HepG2 (cell line): Measurements from ENCODE around the gene SUN5. TPM values are rescaled to one million over a fixed set of nuclear protein-coding genes. Genes with fewer than 3 reads are reported as not detected.
A peak's percentile ranks its signal among the peaks of the same experiment; 100 is the strongest.

ENCODE experiments used
- ATAC-seq: fragments of 200-7000 bp; cut with Tn5 transposase; 3 replicates; pipeline ENCODE4 v1.9.1; 2020; ENCODE audit warnings: mild to moderate bottlenecking, moderate library complexity
- BruUV-seq: library from RNA; stranded (reverse); fragments of 400-500 nt; replicated peaks from 2 replicates; lab custom pipeline; 2021; lab: Mats Ljungman, UMichigan
- CTCF ChIA-PET: fragments of 300-600 bp; formaldehyde crosslinking; extraction: SDS; loops from one replicate; lab custom pipeline; 2021; ENCODE audit warnings: low total read pairs, inconsistent platforms, low intra/inter-chr PET ratio; lab: Yijun Ruan, JAX
- POLR2A ChIA-PET: fragments of 350-600 bp; sonication (Branson Sonifier 250); formaldehyde crosslinking; loops from one replicate; lab custom pipeline; 2020; ENCODE audit warnings: antibody characterized with exemption, inconsistent platforms; lab: Yijun Ruan, JAX
- DNase-seq: peaks from one replicate; pipeline ENCODE4 v3.0.0-alpha.2; 2015; ENCODE audit warnings: low spot score
- FAIRE-seq: peaks from 3 replicates; lab custom pipeline; 2011; peaks lifted over from hg19 to GRCh38; lab: Jason Lieb, UNC
- H2AFZ ChIP-seq: one replicate; pipeline ENCODE4 v1.6.1; 2011; ENCODE audit warnings: low read length, inconsistent platforms
- H3K27ac ChIP-seq: fragments of 300-600 bp; 3 replicates; pipeline ENCODE4 v1.8.0; 2011; ENCODE audit warnings: mixed run types, mild to moderate bottlenecking, mixed read lengths, low read length, inconsistent platforms; ENCODE audit not compliant: insufficient read depth; ENCODE audit errors: extremely low read length
- H3K27me3 ChIP-seq, 2 experiments: fragments of 200-600 bp in 1 of 2; 2 replicates in 1 of 2; 3 replicates in 1 of 2; pipeline versions ENCODE4 v1.6.0 to v1.8.0; 2011; ENCODE audit warnings: low read length in 2 of 2, mild to moderate bottlenecking in 2 of 2, moderate library complexity in 2 of 2, inconsistent platforms in 1 of 2; ENCODE audit not compliant: insufficient read depth in 2 of 2, control insufficient read depth in 1 of 2
- H3K36me3 ChIP-seq, 2 experiments: fragments of 200-600 bp in 1 of 2; replicated peaks in 1 of 2; 2 replicates in 1 of 2; 3 replicates in 1 of 2; pipeline versions ENCODE4 v1.5.1 to v1.8.0; 2011; ENCODE audit warnings: low read length in 2 of 2, inconsistent platforms in 1 of 2; ENCODE audit not compliant: insufficient read depth in 2 of 2, control insufficient read depth in 1 of 2
- H3K4me1 ChIP-seq: 2 replicates; pipeline ENCODE4 v1.5.1; 2012; ENCODE audit warnings: low read length, inconsistent platforms; ENCODE audit not compliant: insufficient read depth
- H3K4me2 ChIP-seq: 2 replicates; pipeline ENCODE4 v1.6.0; 2011; ENCODE audit warnings: low read depth, low read length, inconsistent platforms
- H3K4me3 ChIP-seq, 3 experiments: fragments of 200-600 bp in 1 of 3; sonication (generic), shearing (Covaris generic) in 1 of 3; replicated peaks in 1 of 3; 2 replicates each; pipeline ENCODE4 v1.5.1; 2011 to 2016; ENCODE audit warnings: low read length in 3 of 3, inconsistent platforms in 2 of 3, low read depth in 2 of 3, mild to moderate bottlenecking in 2 of 3, control low read depth in 1 of 3, mixed read lengths in 1 of 3; ENCODE audit not compliant: insufficient read depth in 1 of 3
- H3K79me2 ChIP-seq: one replicate; pipeline ENCODE4 v1.6.1; 2011; ENCODE audit warnings: low read length, inconsistent platforms; ENCODE audit not compliant: insufficient read depth
- H3K9ac ChIP-seq: 2 replicates; pipeline ENCODE4 v1.6.0; 2011; ENCODE audit warnings: mild to moderate bottlenecking, low read depth, low read length, inconsistent platforms; ENCODE audit not compliant: insufficient read depth
- H3K9me3 ChIP-seq: 2 replicates; pipeline ENCODE4 v1.5.1; 2012; ENCODE audit warnings: mild to moderate bottlenecking, low read length
- H4K20me1 ChIP-seq: 2 replicates; pipeline ENCODE4 v1.6.0; 2011; ENCODE audit warnings: inconsistent platforms, mild to moderate bottlenecking, low read length, moderate library complexity; ENCODE audit not compliant: insufficient read depth
- KLF15 ChIP-seq: sonication (generic); formaldehyde crosslinking; IDR thresholded peaks from 2 replicates; pipeline ENCODE4 v1.8.1; 2023; ENCODE audit warnings: borderline replicate concordance, mild to moderate bottlenecking, inconsistent platforms, missing genetic modification reagents, mixed read lengths
- MAFG ChIP-seq: sonication (generic); formaldehyde crosslinking; IDR thresholded peaks from 2 replicates; pipeline ENCODE4 v1.5.1; 2020; ENCODE audit warnings: mild to moderate bottlenecking, missing genetic modification reagents
- SPEN ChIP-seq: sonication (generic); formaldehyde crosslinking; IDR thresholded peaks from 2 replicates; pipeline ENCODE4 v1.5.1; 2020; ENCODE audit warnings: low read depth, mild to moderate bottlenecking, missing genetic modification reagents
- ZNF18 ChIP-seq: sonication (generic); formaldehyde crosslinking; IDR thresholded peaks from 2 replicates; pipeline ENCODE4 v1.8.0; 2022; ENCODE audit warnings: mild to moderate bottlenecking, missing genetic modification reagents; ENCODE audit not compliant: insufficient replicate concordance
- ZNF407 ChIP-seq: sonication (generic); formaldehyde crosslinking; IDR thresholded peaks from one replicate; pipeline ENCODE4 v1.5.1; 2020; ENCODE audit warnings: mild to moderate bottlenecking, missing genetic modification reagents; ENCODE audit errors: not compliant biosample characterization
- ZNF512 ChIP-seq: sonication (generic); formaldehyde crosslinking; IDR thresholded peaks from 2 replicates; pipeline ENCODE4 v1.4.0; 2020; ENCODE audit warnings: mild to moderate bottlenecking, missing genetic modification reagents
- WGBS: methylation state at CpG from one replicate; pipeline ENCODE4 v1.1.6; 2017; ENCODE audit warnings: low lambda C conversion rate; 5-methylcytosine and 5-hydroxymethylcytosine counted together
- in situ Hi-C: cut with HindIII; loops from 2 replicates; pipeline ENCODE4 v1.10.0; 2017; ENCODE audit warnings: low pct_unique_long_range_greater_than_20kb; ENCODE audit not compliant: extremely low pct_ligation_motif_present
- intact Hi-C: fragments of 100-400 bp; cut with micrococcal nuclease; formaldehyde crosslinking; loops from one replicate; pipeline ENCODE4 v1.10.0; 2022; ENCODE audit not compliant: unreplicated experiment
- polyA plus RNA-seq, 8 experiments: library from polyadenylated mRNA; depleted of rRNA in 3 of 8; stranded (reverse) in 7 of 8; unstranded in 1 of 8; fragments of >200 nt; fragmentation: Illumina TruSeq in 4 of 8; extraction: Trizol in 4 of 8; gene quantifications; 2 replicates each; pipeline versions ENCODE4 v1.2.1 to v1.2.3, GENCODE V29; 2011 to 2016; ENCODE audit warnings: low read depth in 4 of 8, missing spikeins in 1 of 8, mixed read lengths in 1 of 8; ENCODE audit not compliant: insufficient read depth in 1 of 8
- total RNA-seq, 5 experiments: library from RNA; depleted of rRNA; stranded (reverse); fragments of >200 nt; fragmentation: Illumina TruSeq; extraction: Trizol; gene quantifications; 2 replicates each; pipeline ENCODE4 v1.2.3, GENCODE V29; 2016; ENCODE audit warnings: low read depth in 1 of 5
- TF ChIP-seq, protein P1 (sequence below): sonication (generic); formaldehyde crosslinking; IDR thresholded peaks from 2 replicates; pipeline ENCODE4 v1.4.0; 2020; ENCODE audit warnings: mild to moderate bottlenecking, missing genetic modification reagents

Gene SUN5
- total and polyA plus RNA-seq, 2 of the 13 experiments (the other 11 are each of a cell fraction or from before 2014, with no cell fraction given), result not detected

DNA sequence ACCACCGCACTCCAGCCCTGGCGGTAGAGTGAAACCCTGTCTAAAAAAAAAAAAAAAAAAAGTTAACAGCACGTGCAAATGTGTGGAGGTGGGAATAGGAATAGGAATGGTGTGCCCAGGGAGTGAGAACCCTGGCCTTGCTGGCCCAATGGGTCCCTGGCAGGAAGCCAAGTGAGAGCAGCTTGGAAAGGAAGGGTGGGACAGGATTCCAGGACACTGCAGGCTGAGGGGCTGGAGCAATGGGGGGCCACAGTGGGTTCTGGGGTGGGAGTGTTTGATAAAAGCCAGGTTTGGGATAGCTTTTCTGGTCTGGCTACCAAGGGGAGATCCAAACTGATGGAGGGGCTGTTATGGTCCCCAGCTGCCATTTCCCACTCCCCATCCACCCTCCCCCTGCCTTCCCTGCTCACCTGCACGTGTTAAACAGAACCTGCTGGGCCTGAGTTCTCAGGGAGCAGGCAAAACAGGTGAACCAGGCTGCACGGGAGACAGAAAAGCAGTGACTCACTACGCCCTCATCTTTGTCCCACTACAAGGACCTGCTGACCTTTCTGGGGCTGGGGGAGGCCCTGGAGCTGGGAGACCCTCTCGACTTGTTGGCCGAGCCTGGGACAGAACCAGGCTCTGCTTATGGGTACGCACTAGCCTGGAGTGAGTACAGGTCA lies 3.3 kb downstream of the SUN5 start:
- peak overlapping the region; percentile 36; the same call in 1 of the 2 replicates for H3K4me2 ChIP-seq
- H3K4me1 ChIP-seq, result peaks cover 58% of the 10 kb centered on the region
- WGBS, result 22% methylated on average over 9 of the region's 9 CpGs
- H3K9me3 ChIP-seq, result peaks cover under 1% of the 10 kb centered on the region; the same call in 1 of the 2 replicates
- H3K9ac ChIP-seq, result no peak overlapping the region
- peaks cover 0 to 18% of the 10 kb centered on the region in 2 experiments; a peak in 1 of 5 replicates for H3K27me3 ChIP-seq
- intact Hi-C loops (loop anchor here (10.0 kb wide), 1 partner anchor 206 kb away; no protein-coding TSS in a partner anchor), in situ Hi-C loops (loop anchor here (5.0 kb wide), 1 partner anchor 99 kb away; no protein-coding TSS in a partner anchor)
- no peak overlapping the region for H3K27ac ChIP-seq
- DNase-seq (no peak), FAIRE-seq (no peak), ATAC-seq (no peak)
- no peaks in the 10 kb centered on the region for H3K79me2 ChIP-seq
- no peak overlapping the region for H2AFZ ChIP-seq
- no peaks in the 10 kb centered on the region for H3K36me3 ChIP-seq
- ChIA-PET CTCF (no interaction called here), POLR2A (no interaction called here)
- H3K4me3 ChIP-seq, result no peak overlapping the region
- H4K20me1 ChIP-seq, result no peaks in the 10 kb centered on the region
- no TSS peak for BruUV-seq
- TF ChIP-seq ZNF512 (CRISPR knock-in tag) (peak; percentile 85), ZNF18 (peak; percentile 74), MAFG (no peak), ZNF407 (CRISPR knock-in tag) (peak; percentile 45), KLF15 (CRISPR knock-in tag) (no peak), SPEN (CRISPR knock-in tag) (0 out of 2 replicates have a peak, but pooled peaks have one; percentile 24)
- TF ChIP-seq, protein P1, sequence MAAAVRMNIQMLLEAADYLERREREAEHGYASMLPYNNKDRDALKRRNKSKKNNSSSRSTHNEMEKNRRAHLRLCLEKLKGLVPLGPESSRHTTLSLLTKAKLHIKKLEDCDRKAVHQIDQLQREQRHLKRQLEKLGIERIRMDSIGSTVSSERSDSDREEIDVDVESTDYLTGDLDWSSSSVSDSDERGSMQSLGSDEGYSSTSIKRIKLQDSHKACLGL (CRISPR knock-in tag), result 0 out of 2 replicates have a peak, but pooled peaks have one; percentile 28
